ENCODE measurements around the gene KRT33B. TPM values are rescaled to one million over a fixed set of nuclear protein-coding genes. Genes with fewer than 3 reads are reported as not detected.
"Not testable (repeated sequence)": the region's sequence is repeated elsewhere in the genome, so short reads cannot be mapped to it uniquely, and the experiment has no call there.

KRT33B gene
- total RNA-seq, 1 donor from 2014 or later, result 0.08 TPM

DNA sequence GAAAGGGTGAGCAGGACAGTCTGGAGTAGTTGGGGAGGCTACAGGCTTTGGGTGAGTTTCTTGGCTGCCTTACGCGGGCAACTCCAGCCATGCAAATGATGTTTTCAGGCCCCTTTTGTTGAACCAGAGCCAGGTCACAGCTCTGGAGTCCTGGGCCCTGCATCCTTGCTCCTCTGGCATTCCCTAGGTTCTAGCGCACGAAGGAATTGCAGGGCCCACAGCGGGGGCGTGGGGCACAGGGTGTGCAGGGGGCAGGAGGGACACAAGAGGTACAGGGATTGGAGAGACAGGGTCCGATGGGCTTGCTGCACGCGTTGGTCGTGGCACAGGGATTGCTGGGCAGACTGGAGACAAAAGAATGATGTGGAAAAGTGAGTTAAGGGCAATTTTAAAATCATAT, 24.2 kb upstream of the KRT33B start:
- no peak for DNase-seq (ENCODE audit: low read depth)

DNA sequence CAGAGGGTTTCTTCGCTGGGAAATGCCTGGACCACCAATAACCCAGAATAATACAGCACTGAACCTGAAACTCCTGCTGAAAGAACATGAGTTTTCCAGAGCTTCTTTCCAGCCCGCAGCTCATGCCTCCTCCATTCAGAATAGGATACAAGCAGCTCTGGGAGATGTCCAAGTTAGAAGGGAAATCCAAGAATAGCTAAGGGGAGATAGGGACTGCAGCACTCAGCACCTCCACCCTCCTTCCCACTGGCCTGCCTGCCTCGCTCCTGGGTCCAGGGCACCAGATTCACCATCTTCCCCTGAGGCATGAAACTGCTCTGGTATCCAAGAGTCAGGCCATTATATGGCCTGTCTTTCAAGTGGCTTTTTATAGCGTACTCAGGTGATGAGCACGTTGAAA, 23.7 kb upstream of the KRT33B start:
- no peak for DNase-seq (ENCODE audit: low read depth)

DNA sequence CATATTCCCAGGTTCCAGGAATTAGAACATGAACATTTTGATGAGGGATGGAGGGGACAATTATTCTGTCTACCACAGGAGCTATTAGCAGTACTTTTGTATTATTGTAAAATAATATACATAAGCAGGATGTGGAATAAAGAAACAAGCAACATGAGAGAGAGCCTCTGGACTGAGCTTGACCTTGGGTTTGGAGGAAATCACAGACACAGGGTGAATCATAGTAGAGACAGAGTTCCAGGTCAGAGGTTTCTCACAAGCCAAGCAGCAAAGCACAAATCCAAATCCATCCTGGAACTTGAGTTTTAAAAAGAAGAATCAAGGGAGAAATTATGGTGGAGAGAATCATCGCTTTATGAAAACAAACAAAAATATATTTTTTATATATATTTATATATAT, 22.7 kb upstream of the KRT33B start:
- no peak for DNase-seq (ENCODE audit: low read depth)

DNA sequence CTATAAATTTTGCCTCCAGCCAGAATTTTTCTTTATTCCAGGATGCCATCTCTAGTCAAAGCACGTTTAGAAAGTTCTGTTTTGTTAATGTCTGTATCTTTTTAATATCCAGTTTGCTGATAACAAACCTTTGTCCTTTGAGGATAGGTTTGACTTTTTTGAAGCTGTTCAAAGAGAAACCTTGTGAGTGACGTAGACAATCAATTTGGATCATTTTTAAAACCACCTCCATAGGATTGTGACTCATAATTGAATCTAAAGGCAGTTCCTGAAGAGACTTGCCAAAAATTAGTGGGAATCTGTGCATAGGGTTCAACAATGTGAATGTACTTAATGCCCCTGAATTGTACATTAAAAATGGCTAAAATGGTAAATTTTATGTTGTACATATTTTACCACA, 21.9 kb upstream of the KRT33B start:
- DNase-seq (ENCODE audit: low read depth), result no peak

DNA sequence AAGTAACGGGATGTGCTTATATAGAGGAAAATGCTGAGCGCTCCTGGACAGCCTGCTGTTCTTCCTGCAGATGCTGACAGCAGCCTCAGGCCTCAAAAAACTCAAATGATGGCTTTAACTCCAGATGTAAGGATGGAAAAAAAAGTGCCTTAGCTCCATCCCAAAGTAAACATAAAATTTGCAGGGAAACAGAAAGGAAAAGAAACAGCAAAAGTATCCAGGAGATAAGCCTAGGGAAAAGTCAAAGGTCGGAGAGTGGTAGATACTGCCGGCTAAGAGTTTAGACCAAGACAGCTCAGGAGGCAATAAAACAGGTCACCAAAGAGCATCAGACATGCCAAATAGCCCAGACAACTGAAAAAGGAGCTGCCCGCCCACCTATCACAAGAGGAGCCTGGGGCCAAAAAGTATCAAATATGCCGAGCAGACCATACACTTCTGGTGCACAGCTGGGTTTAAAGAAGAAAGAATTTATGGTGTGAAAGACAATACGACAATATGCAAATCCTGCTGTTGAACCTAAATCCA, 20.9 kb upstream of the KRT33B start:
- DNase-seq (ENCODE audit: low read depth), result no peak

DNA sequence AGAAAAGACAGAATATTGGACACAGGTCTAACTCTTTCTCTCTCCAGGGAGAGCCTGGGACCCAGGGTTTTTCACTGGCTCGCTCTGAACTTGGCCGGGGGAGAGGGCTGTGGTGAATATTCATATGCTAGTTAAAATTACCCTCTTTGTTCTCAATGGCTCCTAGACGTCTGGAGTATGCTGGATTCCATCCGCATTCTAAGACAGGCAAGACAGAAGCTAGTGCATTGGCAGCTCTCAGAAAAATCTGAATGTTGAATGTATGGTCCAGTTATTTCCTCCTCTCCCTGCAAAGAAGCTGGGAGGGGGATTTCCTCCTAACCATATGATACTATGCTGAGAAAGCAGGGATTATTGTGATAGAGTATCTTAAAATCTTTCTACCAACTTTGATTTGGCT, 18.1 kb upstream of the KRT33B start:
- no peak for DNase-seq (ENCODE audit: low read depth)

DNA sequence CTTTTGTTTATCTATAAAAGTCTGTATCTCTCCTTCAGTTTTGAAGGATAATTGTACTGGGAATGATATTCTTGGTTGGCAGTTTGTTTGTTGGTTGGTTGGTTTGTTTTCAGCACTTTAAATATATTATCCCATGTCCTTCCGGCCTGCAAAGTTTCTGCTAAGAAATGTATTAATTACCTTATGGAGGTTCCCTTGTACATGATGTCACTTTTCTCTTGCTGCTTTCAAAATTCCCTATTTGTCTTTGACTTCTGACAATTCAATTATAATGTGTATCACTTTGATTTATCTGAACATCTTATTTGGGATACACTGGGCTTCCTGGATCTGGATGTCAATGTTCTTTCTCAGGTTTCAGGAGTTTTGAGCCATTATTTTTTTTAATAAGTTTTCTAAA, 16.6 kb upstream of the KRT33B start:
- DNase-seq (ENCODE audit: low read depth), result no peak

DNA sequence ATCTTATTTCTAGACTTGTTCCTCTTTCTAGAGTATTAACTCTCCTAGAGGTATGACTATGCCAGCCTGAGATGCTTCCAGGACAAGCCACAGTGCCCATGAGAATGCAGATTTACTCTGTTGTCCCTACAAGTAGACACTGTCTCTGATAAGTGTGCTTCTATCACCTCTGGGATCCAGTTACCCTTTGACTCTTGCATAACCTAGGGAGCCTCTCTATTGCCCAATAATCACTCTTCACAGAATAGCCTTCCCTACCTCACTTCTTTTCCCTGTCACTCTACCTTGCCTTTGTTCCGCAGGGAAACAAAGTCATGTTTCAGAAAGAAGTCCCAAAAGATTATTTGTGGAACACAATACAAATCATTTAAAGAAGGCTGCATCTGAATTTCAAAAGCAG, 14.1 kb upstream of the KRT33B start:
- no peak for DNase-seq (ENCODE audit: low read depth)

DNA sequence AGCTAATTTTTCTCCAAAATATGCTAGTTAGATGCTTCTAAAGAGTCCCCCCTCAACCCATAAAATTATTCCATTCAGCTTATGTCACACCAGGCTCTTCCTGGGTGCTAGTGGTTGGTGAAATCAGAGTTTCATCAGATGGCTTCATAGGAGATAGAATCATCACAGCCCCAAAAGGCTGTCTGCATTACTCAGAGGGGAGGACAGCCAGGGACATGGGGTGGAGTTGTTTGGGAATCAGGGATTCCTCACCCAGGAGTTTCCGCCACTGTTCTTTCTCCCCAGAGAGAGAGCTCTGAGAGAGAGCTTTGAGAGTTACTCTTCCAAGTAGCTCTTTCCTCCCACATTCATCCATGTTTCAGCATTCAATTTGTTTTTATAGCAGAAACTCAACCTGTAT, 12.8 kb upstream of the KRT33B start:
- DNase-seq (ENCODE audit: low read depth), result no peak

DNA sequence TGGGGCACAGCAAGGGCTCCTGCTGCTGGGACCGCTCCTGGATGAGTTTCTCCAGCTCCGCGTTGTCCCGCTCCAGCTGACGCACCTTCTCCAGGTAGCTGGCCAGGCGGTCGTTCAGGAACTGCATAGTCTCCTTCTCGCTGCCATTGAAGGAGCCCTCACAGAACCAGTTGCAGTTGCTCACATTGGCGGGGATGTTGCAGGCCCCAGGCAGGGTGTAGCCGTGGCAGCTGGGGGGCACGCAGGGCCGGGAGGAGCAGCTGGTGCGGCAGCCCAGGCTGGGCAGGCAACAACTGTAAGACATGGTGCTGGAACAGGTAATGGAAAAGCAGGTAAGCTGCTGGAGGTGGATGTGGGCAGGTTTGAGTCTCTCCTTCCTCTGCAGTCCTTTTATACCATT, 12.3 kb upstream of the KRT33B start, which contains the start of gene KRT34:
TSS of gene KRT34 (minus strand) at position 364 of the 400 bp plus-strand sequence. CDS start at position 304, 60 bp downstream.
- DNase-seq (ENCODE audit: low read depth), result not testable (repeated sequence)

DNA sequence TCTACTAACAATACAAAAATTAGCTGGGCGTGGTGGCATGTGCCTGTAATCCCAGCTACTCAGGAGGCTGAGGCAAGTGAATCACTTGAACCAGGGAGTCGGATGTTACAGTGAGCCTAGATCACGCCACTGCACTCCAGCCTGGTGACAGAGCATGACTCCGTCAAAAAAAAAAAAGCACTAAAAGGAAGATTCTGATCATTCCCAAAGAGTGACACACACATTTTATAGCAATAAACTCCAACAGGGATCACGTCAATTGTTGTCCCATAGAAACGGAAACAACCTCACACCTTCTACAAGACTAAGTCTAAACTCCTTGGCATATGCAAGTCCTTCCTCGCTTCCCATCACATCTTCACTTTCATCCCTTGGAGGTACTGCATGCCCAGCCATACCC, 10.5 kb upstream of the KRT33B start:
- peak; percentile 30 for DNase-seq (ENCODE audit: low read depth)

DNA sequence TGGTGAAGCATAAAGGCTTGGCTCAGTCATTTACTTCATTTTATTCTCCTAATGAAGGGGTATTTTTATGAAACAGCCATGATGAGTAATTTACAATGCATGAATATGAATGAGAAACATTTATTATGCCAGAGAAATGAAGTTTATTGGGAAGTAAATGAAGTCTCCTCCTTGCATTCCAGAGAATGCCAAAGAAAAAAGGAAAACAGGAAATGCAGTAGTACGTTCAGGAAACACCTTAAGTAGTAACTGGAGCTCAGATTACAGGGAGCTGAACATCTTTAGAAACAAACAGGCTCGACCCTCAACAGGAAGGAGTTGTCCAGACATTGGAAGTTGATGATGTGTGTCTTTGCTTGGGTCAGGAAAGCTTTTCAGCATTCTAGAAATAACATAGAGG, 7.9 kb upstream of the KRT33B start:
- no peak for DNase-seq (ENCODE audit: low read depth)

DNA sequence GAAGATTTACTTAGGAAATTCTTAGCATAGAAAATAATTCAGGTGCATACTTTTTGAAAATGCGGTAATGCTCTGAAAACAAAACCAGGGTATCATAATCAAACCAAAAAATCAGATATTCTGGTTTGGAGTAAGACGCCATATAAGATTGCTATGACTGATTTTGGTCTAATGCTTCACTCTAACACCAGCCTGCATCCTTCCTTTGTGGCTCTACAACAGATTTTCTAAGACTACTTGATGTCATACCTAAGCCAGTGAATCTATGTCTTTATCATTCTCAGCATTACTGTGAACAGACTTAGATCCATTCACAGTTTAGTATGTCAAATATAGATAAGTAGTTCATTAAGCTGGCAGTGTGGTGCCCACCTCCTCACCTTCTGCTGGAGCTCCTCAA, 590 bp downstream of the KRT33B start:
- DNase-seq (ENCODE audit: low read depth), result no peak

DNA sequence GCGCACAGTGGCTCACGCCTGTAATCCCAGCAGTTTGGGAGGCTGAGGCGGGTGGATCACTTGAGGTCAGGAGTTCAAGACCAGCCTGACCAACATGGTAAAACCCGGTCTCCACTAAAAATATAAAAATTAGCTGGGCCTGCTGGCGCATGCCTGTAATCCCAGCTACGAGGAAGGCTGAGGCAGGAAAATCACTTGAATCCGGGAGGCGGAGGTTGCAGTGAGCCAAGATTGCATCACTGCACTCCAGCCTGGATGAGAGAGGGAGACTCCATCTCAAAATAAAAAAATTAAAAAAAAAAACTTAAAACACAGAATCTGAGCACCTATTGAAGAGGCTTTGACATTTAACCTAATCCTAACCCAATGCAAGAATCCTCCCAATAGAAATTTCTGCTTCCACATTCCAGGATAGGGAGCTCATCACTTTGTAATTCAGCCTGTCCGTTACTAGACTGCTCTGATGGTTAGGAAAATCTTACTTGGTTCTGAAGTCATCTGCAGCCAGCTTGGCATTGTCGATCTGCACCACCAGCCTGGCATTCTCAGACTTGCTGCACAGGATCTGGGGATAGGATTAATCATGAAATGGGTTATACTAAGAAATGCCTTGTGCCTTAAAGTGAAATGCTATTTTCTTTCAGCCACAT, 2.1 kb downstream of the KRT33B start:
- DNase-seq (ENCODE audit: low read depth), result peak; percentile 28

DNA sequence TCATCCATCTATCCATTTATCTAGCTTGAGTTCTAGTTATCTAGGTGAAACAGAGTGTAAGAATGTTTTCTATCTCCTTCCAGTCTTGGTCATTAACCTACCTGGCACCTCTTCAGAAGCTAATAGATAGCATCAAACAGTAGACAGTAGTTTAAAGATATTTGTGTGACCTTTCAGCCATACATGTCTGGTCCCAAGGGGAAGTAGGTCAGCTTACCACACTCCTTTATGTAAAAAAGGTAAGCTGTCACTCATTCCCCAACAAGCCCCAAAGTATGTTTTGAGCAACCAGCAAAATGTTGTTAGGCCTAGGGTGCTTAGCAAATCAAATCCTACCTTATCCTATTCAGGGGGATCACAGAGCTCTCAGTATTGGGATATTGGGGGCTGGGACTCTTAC, 3.5 kb downstream of the KRT33B start:
- no peak for DNase-seq (ENCODE audit: low read depth)

DNA sequence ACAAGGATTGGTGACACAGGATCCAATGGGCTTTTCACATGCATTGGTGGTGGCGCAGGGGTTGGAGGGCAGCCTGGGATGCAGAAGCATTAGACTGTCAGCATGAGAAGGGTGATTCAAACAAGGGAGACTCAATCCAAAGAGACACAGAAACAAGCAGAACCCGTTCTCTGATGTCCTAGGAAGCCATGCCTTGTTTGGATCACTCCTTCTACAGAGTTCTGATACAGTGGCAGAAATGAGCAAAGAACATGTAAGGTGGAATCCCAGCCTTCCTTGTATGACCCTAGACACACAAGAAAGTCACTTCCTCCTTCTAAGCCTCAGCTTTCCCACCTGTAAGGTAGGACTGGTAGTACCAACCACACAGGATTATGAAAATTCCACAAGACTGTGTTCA, 5.7 kb downstream of the KRT33B start:
- no peak for DNase-seq (ENCODE audit: low read depth)

DNA sequence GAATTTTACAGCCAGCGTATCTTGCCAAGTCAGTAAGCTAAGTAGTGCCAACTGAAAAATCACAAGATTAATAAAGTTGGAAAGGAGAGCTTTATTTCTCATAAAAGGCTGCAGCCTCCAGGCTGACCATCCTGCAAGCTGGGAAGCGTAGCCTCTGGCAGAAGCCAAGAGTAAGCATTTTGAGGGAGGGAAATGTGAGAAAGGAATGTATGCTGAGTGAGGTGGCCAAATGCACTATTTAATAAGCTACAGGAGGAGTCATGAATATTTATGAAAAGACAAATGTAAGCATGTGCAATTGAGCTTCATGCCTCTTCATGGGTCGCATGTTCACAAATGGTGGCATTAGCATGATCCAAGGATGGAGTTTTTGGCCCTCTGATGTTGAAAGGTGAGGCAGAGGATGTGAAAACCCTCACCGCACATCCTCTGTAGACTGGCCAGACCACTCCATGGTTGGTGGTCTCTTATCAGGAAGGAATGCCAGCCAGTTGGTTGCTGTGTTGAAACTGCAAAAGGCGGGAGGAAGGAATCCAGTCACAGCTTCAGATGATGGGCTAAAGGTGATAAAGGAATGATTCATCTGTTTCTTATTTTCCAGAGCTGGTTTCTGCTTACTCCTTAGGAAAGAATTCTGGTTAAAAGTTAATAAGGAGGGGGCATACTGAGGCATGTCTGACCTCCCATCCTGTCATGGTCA, 9.2 kb downstream of the KRT33B start:
- no peak for DNase-seq (ENCODE audit: low read depth)

DNA sequence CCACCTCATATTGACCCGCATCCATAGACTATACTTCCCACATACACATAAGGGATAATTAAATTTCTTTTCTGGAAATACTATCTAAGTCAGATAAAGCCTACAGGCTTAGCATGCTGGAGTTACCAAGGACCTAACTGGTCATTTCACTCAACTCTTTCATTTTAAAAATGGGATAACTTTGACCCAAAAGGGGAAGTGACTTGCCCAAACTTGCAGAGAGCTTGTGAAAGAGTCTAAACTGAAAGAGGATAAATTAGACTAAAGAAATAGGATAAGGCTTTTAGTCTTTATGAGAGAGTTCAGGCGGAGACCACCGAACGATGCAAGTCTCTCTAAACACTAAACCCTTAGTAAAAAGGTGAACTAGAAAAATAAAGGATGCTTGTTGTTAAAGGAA, 15.1 kb downstream of the KRT33B start:
- no peak for DNase-seq (ENCODE audit: low read depth)

DNA sequence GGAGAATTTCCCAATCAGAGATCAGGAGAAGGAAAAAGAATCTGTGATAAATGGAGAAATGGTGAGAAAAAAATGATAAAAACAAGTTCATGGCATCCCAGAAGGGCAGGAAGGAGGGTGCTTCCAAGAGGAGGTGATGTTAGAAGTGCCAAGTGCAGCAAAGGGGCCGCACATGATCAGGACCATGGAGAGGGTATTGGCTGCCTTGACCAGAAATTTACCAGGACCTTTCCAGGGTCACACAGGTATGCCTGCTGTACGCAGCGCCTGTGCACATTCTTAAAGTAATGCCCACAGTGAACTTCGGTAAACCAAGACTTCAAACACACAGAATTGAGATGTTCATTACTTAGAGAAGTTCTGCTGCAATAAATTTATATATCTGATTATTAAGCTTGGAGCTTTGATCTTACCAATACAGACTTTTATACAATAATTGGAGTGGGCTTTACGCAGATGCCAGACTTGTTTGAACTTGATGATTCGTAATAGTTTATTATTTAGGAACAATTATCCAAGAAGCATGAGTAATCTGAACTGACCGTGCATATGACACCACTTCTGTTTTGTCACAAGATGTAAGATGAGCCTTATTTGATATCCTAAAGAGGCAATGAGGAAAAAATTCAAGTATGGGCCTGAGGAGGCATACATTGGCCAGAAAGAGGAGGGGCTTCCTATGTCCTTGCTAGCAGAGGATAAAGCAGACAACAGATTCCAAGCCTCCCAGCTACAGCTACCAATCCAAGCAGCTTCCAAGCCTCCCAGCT, 16.8 kb downstream of the KRT33B start:
- peak; percentile 8 for DNase-seq (ENCODE audit: low read depth)

DNA sequence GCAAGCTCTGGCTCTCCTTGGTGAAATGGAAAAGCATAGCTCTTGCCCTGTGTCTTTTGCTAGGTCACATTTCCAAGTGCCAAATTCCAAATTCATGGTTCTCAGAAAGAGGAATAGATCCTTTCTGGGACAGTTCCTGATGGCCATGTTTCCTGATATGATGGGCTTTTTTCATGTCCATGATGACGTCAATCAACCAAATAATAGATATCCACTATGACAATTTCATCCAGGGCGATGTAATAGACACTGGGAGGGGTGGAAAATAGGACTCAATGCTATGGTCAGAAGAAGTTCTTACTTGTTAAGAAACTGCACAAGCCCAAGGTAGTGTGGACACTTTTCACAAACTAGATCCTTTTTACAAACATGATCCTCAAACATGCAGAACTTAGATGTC, 18.4 kb downstream of the KRT33B start:
- DNase-seq (ENCODE audit: low read depth), result no peak

DNA sequence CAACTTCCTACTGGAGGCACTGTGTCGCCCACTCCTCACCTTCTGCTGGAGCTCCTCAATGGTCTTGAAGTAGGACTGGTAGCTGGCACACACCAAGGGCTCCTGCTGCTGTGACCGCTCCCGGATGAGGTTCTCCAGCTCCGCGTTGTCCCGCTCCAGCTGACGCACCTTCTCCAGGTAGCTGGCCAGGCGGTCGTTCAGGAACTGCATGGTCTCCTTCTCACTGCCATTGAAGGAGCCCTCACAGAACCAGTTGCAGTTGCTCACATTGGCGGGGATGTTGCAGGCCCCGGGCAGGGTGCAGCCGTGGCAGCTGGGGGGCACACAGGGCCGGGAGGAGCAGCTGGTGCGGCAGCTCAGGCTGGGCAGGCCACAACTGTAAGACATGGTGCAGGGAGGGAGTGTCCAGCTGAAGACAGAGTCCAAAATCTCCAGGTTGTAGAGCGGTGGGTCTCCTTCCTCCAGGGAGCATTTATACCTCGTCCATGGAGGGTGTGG, 19.2 kb downstream of the KRT33B start, which contains the start of gene KRT33A:
TSS of gene KRT33A (minus strand) at position 448 of the 498 bp plus-strand sequence. CDS start at position 387, 61 bp downstream.
- DNase-seq (ENCODE audit: low read depth), result not testable (repeated sequence)
